Fibroblast of villous mesenchyme (primary cell): ENCODE results near the gene RNF166. TPM values are rescaled to one million over a fixed set of nuclear protein-coding genes. Genes with fewer than 3 reads are reported as not detected.

Experiments used
- DNase-seq: peaks from one replicate; pipeline ENCODE4 v3.0.0-alpha.2; 2010; ENCODE audit warnings: low read depth
- H3K4me3 ChIP-seq: 2 replicates; pipeline ENCODE4 v1.5.1; 2011; ENCODE audit warnings: low read depth, mild to moderate bottlenecking, low read length
- total RNA-seq: library from RNA; depleted of rRNA; stranded (reverse); fragments of >200 nt; gene quantifications from 2 replicates; pipeline ENCODE4 v1.2.3, GENCODE V29; 2012
- TF ChIP-seq, protein P1 (sequence below): IDR thresholded peaks from 2 replicates; pipeline ENCODE4 v1.5.1; 2012; ENCODE audit warnings: low read depth, mild to moderate bottlenecking, low read length; ENCODE audit not compliant: insufficient read depth

RNF166 gene
- total RNA-seq, 1 donor = 13.0 TPM

DNA sequence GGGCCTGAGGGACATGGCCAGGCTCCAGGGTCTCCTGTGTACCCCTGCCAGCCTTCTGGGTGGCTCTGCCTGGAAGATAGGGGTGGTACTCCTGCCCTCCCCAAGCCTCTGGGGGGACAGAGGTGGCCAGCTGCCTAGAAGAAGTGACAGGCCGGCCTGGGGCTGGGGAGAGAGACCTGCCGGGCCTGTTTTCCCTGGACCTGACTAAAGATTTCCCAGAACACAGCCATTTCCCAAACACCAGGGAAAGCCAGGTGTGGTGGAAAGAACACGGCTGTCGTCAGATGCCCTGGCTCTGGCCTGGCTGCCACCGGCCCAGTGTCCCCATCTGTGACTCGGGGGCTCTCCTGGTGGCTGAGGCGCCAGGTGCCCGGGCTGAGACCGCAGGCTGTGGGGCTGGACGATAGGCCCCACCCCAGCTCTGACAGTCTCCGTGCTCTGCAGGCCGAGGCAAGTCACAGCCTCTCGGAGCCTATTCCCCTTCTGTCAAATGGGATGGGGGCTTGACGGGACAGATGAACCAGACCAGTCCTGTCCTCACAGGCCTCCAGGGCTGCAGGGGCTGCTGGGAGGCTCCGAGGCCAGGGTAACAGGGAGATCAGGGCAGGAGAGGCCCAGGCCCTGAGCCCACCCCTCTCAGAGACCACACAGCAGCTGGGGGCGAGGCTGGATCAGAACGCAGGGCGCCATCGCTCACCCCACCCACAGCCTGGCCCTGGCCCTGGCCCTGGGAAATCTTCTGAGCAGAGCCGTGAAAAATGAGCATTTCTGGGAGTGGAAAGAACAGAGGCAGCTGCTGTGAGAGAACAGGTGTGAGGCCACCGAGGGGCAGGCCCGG lies 33.1 kb upstream of the RNF166 start:
- no peak for DNase-seq
- TF ChIP-seq, protein P1, sequence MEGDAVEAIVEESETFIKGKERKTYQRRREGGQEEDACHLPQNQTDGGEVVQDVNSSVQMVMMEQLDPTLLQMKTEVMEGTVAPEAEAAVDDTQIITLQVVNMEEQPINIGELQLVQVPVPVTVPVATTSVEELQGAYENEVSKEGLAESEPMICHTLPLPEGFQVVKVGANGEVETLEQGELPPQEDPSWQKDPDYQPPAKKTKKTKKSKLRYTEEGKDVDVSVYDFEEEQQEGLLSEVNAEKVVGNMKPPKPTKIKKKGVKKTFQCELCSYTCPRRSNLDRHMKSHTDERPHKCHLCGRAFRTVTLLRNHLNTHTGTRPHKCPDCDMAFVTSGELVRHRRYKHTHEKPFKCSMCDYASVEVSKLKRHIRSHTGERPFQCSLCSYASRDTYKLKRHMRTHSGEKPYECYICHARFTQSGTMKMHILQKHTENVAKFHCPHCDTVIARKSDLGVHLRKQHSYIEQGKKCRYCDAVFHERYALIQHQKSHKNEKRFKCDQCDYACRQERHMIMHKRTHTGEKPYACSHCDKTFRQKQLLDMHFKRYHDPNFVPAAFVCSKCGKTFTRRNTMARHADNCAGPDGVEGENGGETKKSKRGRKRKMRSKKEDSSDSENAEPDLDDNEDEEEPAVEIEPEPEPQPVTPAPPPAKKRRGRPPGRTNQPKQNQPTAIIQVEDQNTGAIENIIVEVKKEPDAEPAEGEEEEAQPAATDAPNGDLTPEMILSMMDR = no peak
- H3K4me3 ChIP-seq = no peak overlapping the region

DNA sequence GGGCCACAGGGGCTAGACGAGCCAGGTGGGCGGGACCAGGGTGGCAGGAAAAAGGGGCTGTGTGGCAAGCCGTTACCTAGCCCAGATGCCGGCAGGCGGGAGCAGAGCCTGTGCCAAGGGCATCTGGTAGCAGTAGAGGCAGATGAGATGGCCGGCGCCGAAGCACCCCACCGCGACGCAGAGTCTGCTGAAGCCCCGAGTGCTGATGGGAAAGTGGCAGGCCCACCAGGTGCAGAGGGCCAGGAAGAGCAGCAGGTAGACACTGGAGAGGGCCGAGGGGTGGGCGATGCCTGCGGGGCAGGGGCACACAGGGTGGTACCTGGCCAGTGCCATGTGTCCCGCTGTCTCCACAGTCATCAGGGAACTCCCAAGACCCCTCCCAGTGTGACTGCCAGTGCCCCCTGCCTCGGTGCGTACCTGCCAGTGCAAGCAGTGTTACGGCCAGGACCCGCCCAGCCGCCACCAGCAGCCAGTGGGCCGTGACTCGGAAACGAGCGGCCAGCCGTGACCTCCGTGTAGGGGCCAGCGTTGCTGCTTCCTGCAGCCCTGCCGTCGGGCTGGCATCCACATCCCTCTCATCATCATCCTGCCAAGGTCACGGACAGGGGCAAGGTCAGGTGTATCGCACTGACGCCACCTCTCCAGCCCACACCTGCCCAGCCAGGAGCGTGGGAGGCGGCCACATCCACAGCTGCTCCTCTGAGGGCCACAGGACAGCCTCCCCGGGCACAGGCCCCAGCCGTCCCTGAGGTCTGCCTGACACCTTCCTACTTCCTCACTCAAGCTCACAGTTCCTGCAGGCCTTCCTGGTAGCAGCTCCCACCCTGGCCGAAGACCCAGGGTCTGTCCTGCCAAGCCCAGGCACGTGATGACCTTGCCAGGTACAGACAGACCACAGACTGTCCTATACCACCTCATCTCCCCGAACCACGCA lies 32.2 kb upstream of the RNF166 start:
- TF ChIP-seq, protein P1 = no peak
- H3K4me3 ChIP-seq = no peak overlapping the region
- DNase-seq = no peak

DNA sequence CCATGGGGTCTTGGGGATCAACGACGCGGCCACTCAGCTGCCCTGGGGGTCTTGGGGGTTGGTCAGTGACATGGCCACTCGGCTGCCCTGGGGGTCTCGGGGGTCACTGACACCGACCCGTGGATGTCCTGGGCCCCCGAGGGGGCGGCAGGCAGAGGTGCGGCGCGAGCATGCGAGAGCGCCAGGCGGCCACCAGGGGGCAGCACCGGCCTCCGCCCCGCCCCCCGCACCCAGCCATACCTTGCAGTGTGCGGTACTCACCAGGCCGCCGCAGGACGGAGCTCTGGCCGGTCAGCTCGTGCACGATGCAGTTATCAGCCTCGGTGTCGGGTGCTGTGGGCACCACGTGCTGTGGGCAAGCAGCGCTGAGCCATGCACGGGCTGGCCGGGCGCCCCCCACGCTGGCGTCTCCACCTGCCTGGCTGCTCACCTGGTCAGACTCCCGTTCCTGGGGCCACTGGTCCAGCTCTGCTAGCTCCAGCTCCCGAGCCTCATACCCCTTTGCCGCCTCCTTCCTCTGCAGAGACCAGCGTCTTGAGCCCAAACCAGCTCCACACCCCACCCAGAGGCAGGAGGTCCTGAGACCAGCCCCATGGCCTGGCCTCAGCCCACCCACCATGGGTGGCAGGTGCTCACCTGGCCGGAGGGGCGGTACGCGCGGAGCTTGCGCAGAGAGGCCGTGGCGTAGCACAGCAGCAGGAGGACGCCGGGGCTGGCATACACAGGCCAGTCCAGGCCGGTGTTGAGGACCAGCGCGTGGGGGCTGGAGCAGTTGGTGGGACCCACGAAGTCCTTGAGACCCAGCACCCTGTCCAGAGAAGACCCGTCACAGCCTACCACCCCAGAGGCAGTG lies 31.3 kb upstream of the RNF166 start:
- TF ChIP-seq, protein P1 = peak; percentile 86
- peak; percentile 71 for DNase-seq
- H3K4me3 ChIP-seq = no peak overlapping the region

DNA sequence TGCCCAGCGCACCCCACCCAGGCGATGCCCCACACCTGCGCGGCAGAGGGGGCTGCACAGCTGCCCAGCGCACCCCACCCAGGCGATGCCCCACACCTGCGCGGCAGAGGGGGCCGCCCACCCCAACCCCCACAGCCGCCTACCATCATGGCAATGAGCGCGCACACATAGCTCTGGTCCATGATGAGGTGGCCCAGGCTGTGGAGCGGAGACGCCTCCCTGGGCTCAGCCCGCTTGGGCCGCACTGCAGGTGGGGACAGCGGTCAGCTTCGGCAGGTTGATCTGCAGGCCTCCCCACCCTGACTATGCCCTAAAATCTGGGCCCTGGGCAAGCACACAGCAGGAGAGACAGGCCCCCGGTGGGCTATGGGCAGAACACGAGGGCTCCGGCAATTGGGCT lies 30.3 kb upstream of the RNF166 start:
- TF ChIP-seq, protein P1 = no peak

DNA sequence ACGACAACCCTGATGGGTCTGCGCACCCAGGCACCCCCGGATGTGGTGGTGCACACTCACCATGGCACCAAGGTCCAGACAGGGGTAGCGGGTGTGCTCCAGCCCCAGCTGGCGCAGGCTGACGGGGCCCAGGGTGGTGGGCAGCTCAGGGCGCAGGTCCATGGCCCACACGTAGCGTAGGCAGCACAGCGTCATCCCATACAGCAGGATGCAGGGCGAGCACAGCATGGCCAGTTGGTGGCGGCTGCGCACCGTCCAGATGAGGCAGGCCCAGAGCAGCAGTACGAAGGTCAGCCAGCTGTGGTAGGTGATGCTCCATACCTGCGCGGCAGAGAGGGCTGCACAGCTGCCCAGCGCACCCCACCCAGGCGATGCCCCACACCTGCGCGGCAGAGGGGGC lies 29.9 kb upstream of the RNF166 start:
- TF ChIP-seq, protein P1 = no peak

More for the DNA sequence above, 30.3 kb upstream of the RNF166 start:
- DNase-seq = no peak
- no peak overlapping the region for H3K4me3 ChIP-seq

DNA sequence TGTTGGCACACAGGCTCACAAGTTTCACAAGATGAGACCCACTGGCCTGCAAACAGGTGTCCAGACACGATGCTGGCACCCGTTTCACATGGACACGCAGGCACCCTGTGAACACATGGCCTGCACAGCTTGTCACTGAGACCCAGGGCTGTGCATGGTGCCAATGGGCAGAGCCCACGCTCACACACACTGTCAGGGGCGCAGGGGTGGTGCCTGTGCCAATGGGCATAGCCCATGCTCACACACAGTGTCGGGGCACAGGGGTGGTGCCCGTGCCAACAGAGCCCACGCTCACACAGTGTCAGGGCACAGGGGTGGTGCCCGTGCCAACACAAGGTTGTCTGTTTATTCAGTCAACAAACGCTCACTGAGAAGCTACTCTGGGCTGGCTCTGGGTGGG lies 29.4 kb upstream of the RNF166 start:
- no peak for DNase-seq
- H3K4me3 ChIP-seq = no peak overlapping the region
- TF ChIP-seq, protein P1 = no peak

More for the DNA sequence above, 29.9 kb upstream of the RNF166 start:
- no peak overlapping the region for H3K4me3 ChIP-seq
- no peak for DNase-seq
